ENCODE results near the gene YIF1A.
"Not testable (repeated sequence)": the region's sequence is repeated elsewhere in the genome, so short reads cannot be mapped to it uniquely, and the experiment has no call there.

Gene YIF1A

DNA sequence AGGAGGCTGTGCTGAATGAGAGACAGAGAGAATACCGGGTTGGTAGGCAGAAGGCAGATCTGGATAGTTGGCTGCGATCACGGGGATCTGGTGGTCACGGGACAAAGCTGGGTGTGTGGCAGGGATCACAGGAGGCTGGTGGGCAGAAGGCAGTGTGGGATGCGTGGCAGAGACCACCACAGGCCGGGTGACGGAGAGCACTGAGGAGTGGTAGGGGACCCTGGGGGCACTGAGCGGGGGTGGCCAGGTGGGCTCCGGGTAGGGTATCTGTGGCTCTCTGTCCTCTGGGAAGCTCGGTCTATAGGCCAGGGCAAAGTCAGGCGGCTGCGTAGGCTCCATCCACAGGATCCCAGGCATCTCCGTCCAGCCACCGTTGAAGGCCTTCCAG, 26.5 kb upstream of the YIF1A start:
- Histone ChIP-seq H3K9me3 (ENCODE audit: control insufficient read depth in 2 of 2, low read length in 2 of 2) (no peaks in the 10 kb centered on the region), H3K27me3 (ENCODE audit: control insufficient read depth in 1 of 2, insufficient read depth in 2 of 2, low read length in 2 of 2) (no peaks in the 10 kb centered on the region), H3K4me1 (ENCODE audit: control insufficient read depth, insufficient read depth, low read length) (peaks cover 61% of the 10 kb centered on the region), H3K27ac (ENCODE audit: low read length) (no peak overlapping the region), H3K4me3 (ENCODE audit: low read length in 2 of 2) (peak overlapping the region; percentile 65 to 78), H3K9ac (ENCODE audit: low read length in 2 of 2) (peak overlapping the region; percentile 57 to 72), H3K36me3 (ENCODE audit: control insufficient read depth in 2 of 2, insufficient read depth in 2 of 2, low read length in 2 of 2) (no peaks in the 10 kb centered on the region)

DNA sequence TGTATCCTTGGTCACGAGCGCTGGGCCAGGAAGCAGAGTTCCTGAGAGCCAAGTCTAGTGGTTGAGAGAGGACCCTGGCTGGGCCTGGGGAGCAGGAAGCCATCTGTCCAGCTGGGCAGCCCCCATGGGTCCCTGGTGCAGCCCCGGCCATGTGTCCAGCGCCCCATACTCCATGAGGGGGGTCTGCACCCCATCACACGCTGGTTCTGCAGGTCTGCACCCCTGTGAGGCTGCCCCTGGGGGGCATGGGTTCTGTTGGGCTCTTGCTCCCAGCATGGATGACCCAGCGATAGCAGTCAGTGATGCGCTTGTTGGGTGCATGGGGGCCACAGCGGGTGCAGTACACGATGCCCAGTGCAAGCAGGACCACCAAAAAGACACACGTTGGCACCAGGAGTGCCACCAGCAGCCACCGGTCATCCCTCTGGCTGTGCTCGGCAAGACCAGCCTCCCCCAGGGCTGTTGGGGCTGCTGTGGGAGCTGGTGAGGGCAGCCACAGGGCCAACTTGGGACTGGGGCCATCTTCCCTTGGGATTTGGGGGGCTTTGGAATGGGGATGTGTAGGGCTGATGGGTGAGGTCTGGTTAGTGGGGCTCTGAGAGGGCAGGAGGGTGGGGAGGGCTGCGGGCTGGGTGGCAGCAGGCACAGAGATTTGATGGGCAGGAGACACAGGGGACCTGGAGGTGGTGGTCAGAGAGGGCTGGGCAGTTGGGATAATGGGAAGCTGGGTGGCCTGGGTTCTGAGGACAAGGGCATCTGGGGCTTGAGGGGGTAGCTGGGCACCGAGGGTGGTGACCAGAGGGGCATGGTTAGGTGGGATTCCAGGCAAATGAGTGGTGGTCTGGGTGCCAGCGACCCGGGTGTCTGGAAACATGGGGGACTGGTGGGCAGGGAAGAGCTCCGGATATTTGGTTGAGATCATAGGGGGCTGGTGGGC, 25.9 kb upstream of the YIF1A start:
- Histone ChIP-seq H3K9me3 (ENCODE audit: control insufficient read depth in 2 of 2, low read length in 2 of 2) (no peaks in the 10 kb centered on the region), H3K27ac (ENCODE audit: low read length) (peak overlapping the region; percentile 91), H3K27me3 (ENCODE audit: control insufficient read depth in 1 of 2, insufficient read depth in 2 of 2, low read length in 2 of 2) (no peaks in the 10 kb centered on the region), H3K9ac (ENCODE audit: low read length in 2 of 2) (peak overlapping the region; percentile 9 to 42), H3K36me3 (ENCODE audit: control insufficient read depth in 2 of 2, insufficient read depth in 2 of 2, low read length in 2 of 2) (no peaks in the 10 kb centered on the region), H3K4me1 (ENCODE audit: control insufficient read depth, insufficient read depth, low read length) (peaks cover 61% of the 10 kb centered on the region), H3K4me3 (ENCODE audit: low read length in 2 of 2) (peak overlapping the region; percentile 25 to 78)

DNA sequence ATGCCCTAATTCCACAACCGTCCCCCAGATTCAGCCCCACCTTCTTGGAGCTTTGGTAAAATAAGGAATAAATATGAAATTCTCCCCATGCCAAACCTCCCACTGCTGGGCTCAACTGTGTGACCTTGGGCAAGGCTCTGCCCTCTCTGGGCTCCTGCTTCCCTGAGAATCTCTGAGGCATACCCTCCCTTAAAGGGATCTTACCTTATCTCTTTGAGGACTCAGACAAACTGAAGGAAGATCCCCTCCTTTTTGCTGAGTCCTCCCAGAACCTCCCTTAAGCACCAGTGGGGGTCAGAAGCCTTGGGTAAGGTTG, 25.2 kb upstream of the YIF1A start:
- H3K4me1 ChIP-seq (ENCODE audit: control insufficient read depth, insufficient read depth, low read length) = peaks cover 61% of the 10 kb centered on the region
- H3K36me3 ChIP-seq (ENCODE audit: control insufficient read depth in 2 of 2, insufficient read depth in 2 of 2, low read length in 2 of 2) = no peaks in the 10 kb centered on the region
- H3K27me3 ChIP-seq (ENCODE audit: control insufficient read depth in 1 of 2, insufficient read depth in 2 of 2, low read length in 2 of 2) = no peaks in the 10 kb centered on the region
- H3K9me3 ChIP-seq (ENCODE audit: control insufficient read depth in 2 of 2, low read length in 2 of 2) = no peaks in the 10 kb centered on the region
- peak overlapping the region; percentile 42 to 65 for H3K9ac ChIP-seq (ENCODE audit: low read length in 2 of 2)
- H3K4me3 ChIP-seq (ENCODE audit: low read length in 2 of 2) = peak overlapping the region; percentile 57 to 78
- peak overlapping the region; percentile 91 for H3K27ac ChIP-seq (ENCODE audit: low read length)

DNA sequence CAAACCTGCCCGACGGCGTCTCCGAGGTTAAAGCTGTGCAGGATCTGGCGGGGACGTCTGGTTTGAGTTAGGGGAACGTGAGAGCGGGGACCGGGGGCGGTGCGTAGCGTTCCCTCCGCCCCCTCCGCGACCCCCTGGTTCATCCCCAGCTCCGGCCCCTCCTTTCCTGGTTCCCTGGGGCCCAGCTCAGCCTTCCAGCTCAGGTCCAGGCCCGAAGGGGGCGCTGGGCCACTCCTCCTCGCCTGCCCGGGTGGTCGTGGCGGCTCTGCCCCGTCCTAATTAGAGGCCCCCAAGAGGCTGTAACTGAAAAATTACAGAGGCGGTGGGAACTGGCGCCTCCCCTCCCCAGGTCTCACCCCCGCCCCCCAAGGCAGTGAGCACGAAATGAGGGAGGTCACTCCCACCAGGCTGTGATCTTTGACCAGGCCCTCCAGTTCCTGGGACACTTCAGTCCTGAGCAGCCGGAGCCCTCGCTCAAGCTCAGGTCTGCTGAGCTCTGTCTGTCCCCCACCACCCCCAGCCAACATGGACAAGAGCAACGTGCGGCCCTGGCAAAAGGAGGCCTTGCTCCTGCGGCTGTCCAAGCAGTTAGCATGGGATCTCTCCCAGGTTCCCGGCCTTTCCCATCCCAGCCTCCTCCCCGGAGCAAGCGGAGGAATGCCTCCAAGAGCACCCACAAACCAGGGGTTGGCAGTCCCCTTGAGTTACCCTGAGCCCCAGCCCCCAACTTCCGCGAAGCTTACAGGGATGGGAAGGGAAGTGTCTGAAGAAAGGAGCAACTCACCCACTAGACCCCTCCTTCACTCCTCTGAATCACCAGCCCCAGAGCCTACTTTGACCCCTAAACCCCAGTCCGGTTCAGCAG, 24.6 kb upstream of the YIF1A start:
- Histone ChIP-seq H3K4me1 (ENCODE audit: control insufficient read depth, insufficient read depth, low read length) (peaks cover 56% of the 10 kb centered on the region), H3K36me3 (ENCODE audit: control insufficient read depth in 2 of 2, insufficient read depth in 2 of 2, low read length in 2 of 2) (no peaks in the 10 kb centered on the region), H3K27ac (ENCODE audit: low read length) (peak overlapping the region; percentile 91), H3K27me3 (ENCODE audit: control insufficient read depth in 1 of 2, insufficient read depth in 2 of 2, low read length in 2 of 2) (no peaks in the 10 kb centered on the region), H3K9ac (ENCODE audit: low read length in 2 of 2) (peak overlapping the region; percentile 42 to 65), H3K4me3 (ENCODE audit: low read length in 2 of 2) (peak overlapping the region; percentile 57 to 78), H3K9me3 (ENCODE audit: control insufficient read depth in 2 of 2, low read length in 2 of 2) (no peaks in the 10 kb centered on the region)

DNA sequence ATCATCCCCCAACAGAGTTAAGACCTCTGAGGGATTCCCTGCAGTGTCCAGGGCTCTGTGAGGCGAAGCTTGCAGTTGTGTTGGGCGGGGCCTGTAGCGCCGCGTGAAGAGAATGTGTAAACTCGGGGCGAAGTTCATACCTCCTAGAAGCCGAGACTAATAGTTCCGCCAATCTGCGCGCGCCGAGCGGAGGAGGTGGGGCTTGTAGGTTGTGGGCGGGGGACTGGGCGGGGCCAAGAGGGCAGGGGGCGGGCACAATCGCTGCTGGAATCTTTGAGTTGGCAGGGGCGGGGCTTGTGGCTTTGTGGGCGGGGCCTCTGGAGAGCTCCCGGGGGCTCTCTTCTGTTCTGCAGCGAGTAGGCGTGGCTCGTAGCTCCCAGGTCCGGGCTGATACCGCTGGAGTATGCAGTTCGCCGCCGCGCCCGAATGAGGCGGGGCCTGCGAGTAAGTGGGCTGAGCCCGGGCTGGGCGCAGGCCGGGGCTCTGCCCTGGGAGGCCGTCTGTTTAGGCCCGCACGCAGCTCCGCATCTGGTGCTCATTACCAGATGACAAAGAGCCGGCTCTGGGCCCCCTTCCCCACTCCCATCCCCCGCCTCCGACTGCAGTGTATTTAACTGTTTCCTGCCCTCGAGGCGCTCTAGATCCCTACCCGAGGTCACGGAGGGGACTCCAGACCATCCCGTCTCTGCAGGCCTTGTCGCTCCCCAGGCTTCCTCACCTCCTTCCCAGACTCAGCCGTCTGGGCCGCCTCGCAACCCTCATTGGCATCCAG, 23.8 kb upstream of the YIF1A start:
- Histone ChIP-seq H3K4me1 (ENCODE audit: control insufficient read depth, insufficient read depth, low read length) (peaks cover 49% of the 10 kb centered on the region), H3K36me3 (ENCODE audit: control insufficient read depth in 2 of 2, insufficient read depth in 2 of 2, low read length in 2 of 2) (no peaks in the 10 kb centered on the region), H3K9ac (ENCODE audit: low read length in 2 of 2) (peak overlapping the region; percentile 51 to 65), H3K27me3 (ENCODE audit: control insufficient read depth in 1 of 2, insufficient read depth in 2 of 2, low read length in 2 of 2) (no peaks in the 10 kb centered on the region), H3K4me3 (ENCODE audit: low read length in 2 of 2) (peak overlapping the region; percentile 83 to 86), H3K9me3 (ENCODE audit: control insufficient read depth in 2 of 2, low read length in 2 of 2) (no peaks in the 10 kb centered on the region), H3K27ac (ENCODE audit: low read length) (peak overlapping the region; percentile 91)

DNA sequence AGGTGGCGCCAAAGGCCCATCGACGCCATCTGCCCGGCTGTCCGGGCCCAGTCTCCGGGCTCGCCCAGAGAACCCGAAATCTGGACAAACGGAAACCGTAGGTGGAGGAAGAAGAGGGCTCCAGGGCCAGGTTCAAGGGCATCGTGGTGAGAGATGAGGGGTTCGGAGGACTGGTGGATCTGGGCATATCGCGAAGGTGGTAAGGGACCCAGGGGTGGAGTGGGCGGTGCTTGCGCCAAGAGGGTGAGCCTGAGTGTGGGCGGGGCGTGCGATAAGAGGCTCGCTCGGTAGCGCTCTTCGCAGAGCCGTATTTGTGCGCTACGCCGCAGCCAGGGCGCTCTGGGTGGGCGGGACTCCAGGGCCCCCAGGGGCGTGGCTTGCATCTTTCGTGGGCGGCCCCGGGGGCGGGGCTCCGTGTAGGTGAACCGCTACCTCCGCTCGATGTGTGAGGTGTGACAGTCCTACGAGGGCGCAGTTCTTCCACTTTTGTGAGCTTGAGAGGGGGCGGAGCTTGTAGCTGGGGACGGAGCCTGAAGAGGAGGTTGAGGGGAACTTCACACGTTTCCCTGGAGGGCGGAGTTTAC, 23.1 kb upstream of the YIF1A start:
- H3K36me3 ChIP-seq (ENCODE audit: control insufficient read depth in 2 of 2, insufficient read depth in 2 of 2, low read length in 2 of 2) = no peaks in the 10 kb centered on the region
- peak overlapping the region; percentile 83 to 86 for H3K4me3 ChIP-seq (ENCODE audit: low read length in 2 of 2)
- no peaks in the 10 kb centered on the region for H3K9me3 ChIP-seq (ENCODE audit: control insufficient read depth in 2 of 2, low read length in 2 of 2)
- H3K27ac ChIP-seq (ENCODE audit: low read length) = peak overlapping the region; percentile 86
- peaks cover 42% of the 10 kb centered on the region for H3K4me1 ChIP-seq (ENCODE audit: control insufficient read depth, insufficient read depth, low read length)
- no peaks in the 10 kb centered on the region for H3K27me3 ChIP-seq (ENCODE audit: control insufficient read depth in 1 of 2, insufficient read depth in 2 of 2, low read length in 2 of 2)
- H3K9ac ChIP-seq (ENCODE audit: low read length in 2 of 2) = peak overlapping the region; percentile 61 to 72

DNA sequence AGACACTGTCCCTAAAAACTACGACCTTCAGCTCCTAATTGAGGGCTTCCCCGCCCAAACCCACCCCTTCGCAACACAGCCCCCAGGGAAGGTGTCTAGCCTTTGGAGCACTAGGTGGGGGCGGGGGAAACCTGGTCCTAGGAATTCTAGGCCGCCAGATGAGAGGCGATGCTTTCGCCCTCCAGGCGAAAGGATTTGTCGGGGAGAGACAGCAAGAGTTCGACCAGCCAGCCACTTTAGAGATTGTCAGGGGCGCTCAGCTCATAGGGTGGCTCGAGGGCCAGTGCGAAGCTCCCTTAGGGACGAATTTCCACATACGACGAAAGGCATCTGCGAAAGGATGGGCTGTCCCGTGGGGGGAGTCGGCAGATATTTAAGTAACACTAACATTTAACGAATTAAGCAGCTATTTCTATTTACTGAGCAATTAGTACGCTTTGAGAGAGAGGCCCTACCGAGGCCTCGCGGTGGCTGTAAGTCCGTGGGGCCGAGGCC, 22.6 kb upstream of the YIF1A start:
- H3K9me3 ChIP-seq (ENCODE audit: control insufficient read depth in 2 of 2, low read length in 2 of 2) = no peaks in the 10 kb centered on the region
- H3K4me1 ChIP-seq (ENCODE audit: control insufficient read depth, insufficient read depth, low read length) = peaks cover 39% of the 10 kb centered on the region
- peak overlapping the region; percentile 61 to 72 for H3K9ac ChIP-seq (ENCODE audit: low read length in 2 of 2)
- peak overlapping the region; percentile 83 to 86 for H3K4me3 ChIP-seq (ENCODE audit: low read length in 2 of 2)
- no peaks in the 10 kb centered on the region for H3K36me3 ChIP-seq (ENCODE audit: control insufficient read depth in 2 of 2, insufficient read depth in 2 of 2, low read length in 2 of 2)
- H3K27ac ChIP-seq (ENCODE audit: low read length) = peak overlapping the region; percentile 86
- H3K27me3 ChIP-seq (ENCODE audit: control insufficient read depth in 1 of 2, insufficient read depth in 2 of 2, low read length in 2 of 2) = no peaks in the 10 kb centered on the region

DNA sequence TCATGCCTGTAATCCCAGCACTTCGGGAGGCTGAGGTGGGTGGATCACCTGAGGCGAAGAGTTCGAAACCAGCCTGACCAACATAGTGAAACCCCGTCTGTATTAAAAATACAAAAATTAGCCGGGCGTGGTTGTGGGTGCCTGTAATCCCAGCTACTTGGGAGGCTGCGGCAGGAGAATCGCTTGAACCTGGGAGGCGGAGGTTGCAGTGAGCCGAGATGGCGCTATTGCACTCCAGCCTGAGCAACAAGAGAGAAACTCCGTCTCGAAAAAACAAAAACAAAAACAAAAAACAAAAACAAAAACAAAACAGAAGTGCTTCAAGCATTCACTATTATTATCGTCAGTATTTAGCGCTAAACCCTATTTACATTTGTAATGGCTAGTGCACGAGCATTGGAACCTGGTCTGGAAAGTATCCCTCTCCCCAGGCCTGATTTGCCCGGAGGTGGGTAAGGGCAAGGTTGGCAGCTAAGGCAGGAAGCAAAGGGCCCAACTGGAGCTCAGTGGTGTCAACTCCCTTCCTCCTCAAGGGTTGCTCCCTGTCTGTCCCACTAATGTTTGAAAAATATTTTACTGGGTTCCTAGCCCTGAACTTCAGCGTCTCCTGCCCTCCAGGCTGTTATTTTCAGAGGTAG, 22.0 kb upstream of the YIF1A start:
- H3K27me3 ChIP-seq (ENCODE audit: control insufficient read depth in 1 of 2, insufficient read depth in 2 of 2, low read length in 2 of 2); H3K9ac ChIP-seq (ENCODE audit: low read length in 2 of 2): not testable (repeated sequence)

DNA sequence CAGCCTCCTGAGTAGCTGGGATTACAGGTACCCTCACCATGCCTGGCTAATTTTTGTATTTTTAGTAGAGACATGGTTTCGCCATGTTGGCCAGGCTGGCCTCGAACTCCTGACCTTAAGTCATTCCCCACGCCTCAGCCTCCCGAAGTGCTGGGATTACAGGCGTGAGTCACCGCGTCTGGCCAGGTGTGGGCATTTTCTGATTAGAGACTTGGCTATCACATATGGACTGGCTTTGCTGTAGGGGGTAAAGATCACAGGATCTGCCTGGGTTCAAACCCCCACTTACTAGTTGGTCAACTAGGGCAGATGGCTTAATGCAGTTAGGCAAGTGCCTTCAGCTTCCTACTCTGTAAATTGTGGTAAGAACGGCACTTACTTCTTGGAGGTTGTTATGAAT, 21.4 kb upstream of the YIF1A start:
- Histone ChIP-seq H3K27ac (ENCODE audit: low read length) (no peak overlapping the region), H3K27me3 (ENCODE audit: control insufficient read depth in 1 of 2, insufficient read depth in 2 of 2, low read length in 2 of 2) (no peaks in the 10 kb centered on the region), H3K4me3 (ENCODE audit: low read length in 2 of 2) (no peak overlapping the region), H3K4me1 (ENCODE audit: control insufficient read depth, insufficient read depth, low read length) (peaks cover 27% of the 10 kb centered on the region), H3K36me3 (ENCODE audit: control insufficient read depth in 2 of 2, insufficient read depth in 2 of 2, low read length in 2 of 2) (no peaks in the 10 kb centered on the region), H3K9ac (ENCODE audit: low read length in 2 of 2) (no peak overlapping the region), H3K9me3 (ENCODE audit: control insufficient read depth in 2 of 2, low read length in 2 of 2) (no peaks in the 10 kb centered on the region)

More for the DNA sequence above, 22.0 kb upstream of the YIF1A start:
- H3K27ac ChIP-seq (ENCODE audit: low read length); H3K36me3 ChIP-seq (ENCODE audit: control insufficient read depth in 2 of 2, insufficient read depth in 2 of 2, low read length in 2 of 2); H3K4me3 ChIP-seq (ENCODE audit: low read length in 2 of 2); H3K9me3 ChIP-seq (ENCODE audit: control insufficient read depth in 2 of 2, low read length in 2 of 2): not testable (repeated sequence)
- peaks cover 33% of the 10 kb centered on the region for H3K4me1 ChIP-seq (ENCODE audit: control insufficient read depth, insufficient read depth, low read length)

Measured in stomach smooth muscle (tissue), 2 donors.